GM13976 (cell line): ENCODE results near the gene LCP2.

Source experiments
- DNase-seq: peaks from one replicate; pipeline ENCODE4 v3.0.0; 2012; ENCODE audit warnings: low spot score
- CTCF ChIP-seq: IDR thresholded peaks from 2 replicates; pipeline ENCODE4 v1.5.1; 2012; ENCODE audit warnings: borderline replicate concordance, mild to moderate bottlenecking; ENCODE audit not compliant: insufficient read depth; ENCODE audit errors: extremely low read depth, missing control alignments, control extremely low read depth
- in situ Hi-C: fragments of 300-500 bp; cut with MboI; formaldehyde crosslinking; loops from one replicate; pipeline ENCODE4 v1.12.0; 2022; ENCODE audit warnings: low sequenced_read_pairs, mixed read lengths, inconsistent platforms; ENCODE audit not compliant: unreplicated experiment

LCP2 gene

GRCh38 chr5:170266570-170267381, 30.8 kb downstream of the LCP2 start:
- in situ Hi-C loops, result loop anchor here (5.0 kb wide), 1 partner anchor 71 kb away; no protein-coding TSS in a partner anchor
- DNase-seq, result no peak
- no peak for TF ChIP-seq CTCF

GRCh38 chr5:170265522-170265921, 32.1 kb downstream of the LCP2 start:
- in situ Hi-C loops, result loop anchor here (5.0 kb wide), 1 partner anchor 72 kb away; no protein-coding TSS in a partner anchor
- no peak for TF ChIP-seq CTCF
- no peak for DNase-seq

GRCh38 chr5:170263906-170264305, 33.7 kb downstream of the LCP2 start:
- DNase-seq, result no peak
- TF ChIP-seq CTCF, result no peak
- in situ Hi-C loops, result no loop called here

- TF ChIP-seq CTCF, result no peak
- no peak for DNase-seq
- in situ Hi-C loops, result no loop called here
Measured at GRCh38 chr5:170262061-170263045, 35.2 kb downstream of the LCP2 start.

- no peak for DNase-seq
- no peak for TF ChIP-seq CTCF
- in situ Hi-C loops, result no loop called here
Measured at GRCh38 chr5:170261528-170262043, 36.0 kb downstream of the LCP2 start.

- no peak for DNase-seq
- in situ Hi-C loops, result no loop called here
- no peak for TF ChIP-seq CTCF
Measured at GRCh38 chr5:170257370-170257769, 40.2 kb downstream of the LCP2 start.
